DND-41 (cell line): ENCODE results near the gene EEF2.

Experiments used
- ATAC-seq: fragments of 200-7000 bp; cut with Tn5 transposase; 3 replicates; pipeline ENCODE4 v1.9.1; 2021; ENCODE audit warnings: low read depth; ENCODE audit not compliant: insufficient read depth
- DNase-seq: peaks from one replicate; pipeline ENCODE4 v3.0.0-alpha.2; 2020
- H2AFZ ChIP-seq: 2 replicates; pipeline ENCODE4 v1.6.0; 2012; ENCODE audit warnings: low read depth, low read length
- H3K27ac ChIP-seq: 2 replicates; pipeline ENCODE4 v1.5.1; 2012; ENCODE audit warnings: low read length, inconsistent platforms
- H3K27me3 ChIP-seq: fragments of 200-600 bp; sonication (generic); 2 replicates; pipeline ENCODE4 v1.6.0; 2012; ENCODE audit warnings: low read length, mild to moderate bottlenecking, inconsistent platforms; ENCODE audit not compliant: insufficient read depth, poor library complexity
- H3K36me3 ChIP-seq: 2 replicates; pipeline ENCODE4 v1.5.1; 2012; ENCODE audit warnings: low read length, inconsistent platforms; ENCODE audit not compliant: insufficient read depth
- H3K4me1 ChIP-seq: 2 replicates; pipeline ENCODE4 v1.5.1; 2012; ENCODE audit warnings: mild to moderate bottlenecking, low read length; ENCODE audit not compliant: insufficient read depth
- H3K4me2 ChIP-seq: 2 replicates; pipeline ENCODE4 v1.6.0; 2012; ENCODE audit warnings: mild to moderate bottlenecking, moderate library complexity, low read length, inconsistent platforms; ENCODE audit not compliant: insufficient read depth
- H3K4me3 ChIP-seq, 2 experiments: fragments of 200-600 bp in 1 of 2; shearing (Covaris generic) in 1 of 2; 2 replicates each; pipeline ENCODE4 v1.5.1; 2012 to 2016; ENCODE audit warnings: inconsistent platforms in 2 of 2, low read length in 2 of 2, mild to moderate bottlenecking in 2 of 2, low read depth in 1 of 2, moderate library complexity in 1 of 2
- H3K79me2 ChIP-seq: 2 replicates; pipeline ENCODE4 v1.6.0; 2012; ENCODE audit warnings: low read length, inconsistent platforms; ENCODE audit not compliant: insufficient read depth
- H3K9ac ChIP-seq: 2 replicates; pipeline ENCODE4 v1.6.0; 2012; ENCODE audit warnings: low read depth, mild to moderate bottlenecking, inconsistent platforms, low read length, moderate library complexity
- H3K9me3 ChIP-seq: 2 replicates; pipeline ENCODE4 v1.5.1; 2012; ENCODE audit warnings: low read length, moderate library complexity, mild to moderate bottlenecking, inconsistent platforms; ENCODE audit not compliant: insufficient read depth, severe bottlenecking
- H4K20me1 ChIP-seq: 2 replicates; pipeline ENCODE4 v1.6.0; 2012; ENCODE audit warnings: low read length; ENCODE audit not compliant: insufficient read depth
- CTCF ChIP-seq: IDR thresholded peaks from 2 replicates; pipeline ENCODE4 v1.5.1; 2012; ENCODE audit warnings: borderline replicate concordance, low read length, moderate library complexity, mild to moderate bottlenecking; ENCODE audit not compliant: poor library complexity, severe bottlenecking; ENCODE audit errors: extremely low read depth
- EZH2 ChIP-seq: IDR thresholded peaks from 3 replicates; pipeline ENCODE4 v1.6.1; 2012; ENCODE audit warnings: borderline replicate concordance, low read depth, mild to moderate bottlenecking, moderate library complexity, low read length, inconsistent platforms; ENCODE audit not compliant: severe bottlenecking

EEF2 gene

DNA sequence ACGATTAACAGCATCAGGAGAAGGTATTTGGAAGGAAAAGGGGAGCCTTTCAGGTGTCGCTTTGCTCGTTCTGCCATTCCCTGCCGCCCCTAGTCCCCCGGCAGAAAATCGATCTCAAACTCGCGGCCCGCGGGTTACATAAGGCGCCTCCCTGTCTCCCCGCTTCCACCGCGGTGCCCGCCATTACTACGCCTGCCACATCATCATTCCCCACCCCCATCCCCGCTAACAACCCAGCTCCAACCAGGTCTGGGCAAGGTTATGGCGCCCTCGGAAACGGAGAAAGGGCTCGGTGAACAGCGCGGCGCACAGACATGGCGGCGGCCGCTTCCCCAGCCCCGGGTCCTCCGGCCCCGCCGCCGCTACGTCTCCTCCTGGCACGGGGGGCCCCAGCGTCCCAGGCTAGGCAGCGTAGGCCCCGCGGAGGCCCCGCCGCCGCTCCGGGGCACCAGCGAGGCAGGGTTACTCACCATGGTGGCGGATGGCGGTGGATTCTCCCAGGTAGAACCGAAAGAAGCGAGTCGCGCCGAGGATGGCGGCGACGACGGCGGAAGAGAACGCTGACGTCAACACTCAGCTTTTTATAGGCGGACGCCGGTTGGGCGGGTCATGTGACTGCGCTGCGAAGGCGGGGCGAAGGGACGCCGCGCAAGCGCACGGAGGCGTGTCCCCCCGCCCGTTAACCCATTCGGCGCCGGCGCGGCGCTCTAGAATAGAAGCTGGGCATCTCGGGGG is at the start of gene EEF2:
Gene EEF2, minus strand, starts transcription at position 556 of the 735 bp plus-strand sequence. Its CDS starts 83 bp downstream, at position 473.
- Histone ChIP-seq H3K9me3 (no peaks in the 10 kb centered on the region), H3K79me2 (peaks cover 58% of the 10 kb centered on the region), H3K36me3 (peaks cover 50% of the 10 kb centered on the region), H3K4me2 (peak within 1 kb of the TSS; percentile 87), H3K27ac (peak within 1 kb of the TSS; percentile 89), H3K9ac (peak within 1 kb of the TSS; percentile 71), H3K4me1 (peaks cover 74% of the 10 kb centered on the region), H2AFZ (peak within 1 kb of the TSS; percentile 86), H3K4me3 (peak within 1 kb of the TSS; percentile 69 to 73), H4K20me1 (peaks cover 51% of the 10 kb centered on the region), H3K27me3 (no peaks in the 10 kb centered on the region)
- TF ChIP-seq EZH2 (no peak), CTCF (no peak)
- DNase-seq, result peak; percentile 90
- ATAC-seq, result peak; percentile 64

DNA sequence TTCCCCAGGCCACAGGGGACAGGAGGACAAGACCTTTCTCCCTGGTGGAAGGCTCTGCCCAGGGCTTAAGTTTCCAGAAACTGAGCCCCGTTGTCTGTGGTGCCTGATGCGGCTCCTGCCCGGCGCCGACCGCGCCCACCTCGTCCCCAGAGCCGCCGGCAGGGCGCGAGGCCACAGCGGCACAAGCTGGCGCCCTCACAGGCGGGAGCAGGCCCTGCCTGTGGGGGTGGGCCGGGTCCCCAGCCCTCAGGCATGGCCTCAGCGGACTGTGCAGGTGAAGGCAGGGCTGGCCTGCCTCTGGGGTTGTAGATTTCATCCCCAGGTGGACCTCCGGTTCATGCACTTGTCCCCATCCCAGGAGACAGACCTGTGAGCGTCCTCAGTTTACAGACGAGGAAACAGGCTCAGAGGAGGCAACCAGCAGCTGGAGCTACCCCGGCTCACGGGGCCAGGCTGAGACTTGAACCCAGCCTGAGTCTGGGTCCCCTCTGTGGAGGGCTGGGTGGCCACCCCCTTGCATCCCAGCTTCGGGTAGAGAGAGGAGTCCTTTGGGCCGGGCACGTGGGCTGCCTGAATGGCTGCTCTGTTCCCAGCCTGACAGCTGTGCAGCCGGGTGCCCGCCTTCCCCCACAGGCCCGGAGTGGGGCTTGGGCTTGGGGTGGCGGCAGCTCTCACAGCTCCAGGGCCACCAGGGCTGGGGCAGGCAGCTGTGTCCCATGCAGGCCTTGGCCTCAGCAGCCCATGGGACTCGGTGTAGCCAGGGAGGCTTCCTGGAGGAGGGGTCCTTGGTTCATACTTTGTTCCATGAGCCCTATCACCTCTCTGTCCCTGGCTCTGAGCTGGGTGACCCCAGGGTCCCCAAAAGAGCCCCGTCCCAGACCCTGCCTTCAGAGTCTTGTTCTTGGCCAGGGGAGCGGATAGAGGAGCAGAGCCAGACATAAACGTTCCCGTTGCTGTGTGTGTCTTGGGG is 49.1 kb upstream of the EEF2 start:
- Histone ChIP-seq H3K27me3 (no peaks in the 10 kb centered on the region), H3K4me2 (no peak overlapping the region), H3K9me3 (no peaks in the 10 kb centered on the region), H3K36me3 (peaks cover 72% of the 10 kb centered on the region), H3K9ac (no peak overlapping the region), H3K4me3 (no peak overlapping the region), H3K79me2 (no peaks in the 10 kb centered on the region), H2AFZ (no peak overlapping the region), H3K27ac (no peak overlapping the region), H4K20me1 (peaks cover 13% of the 10 kb centered on the region), H3K4me1 (no peaks in the 10 kb centered on the region)
- DNase-seq (no peak), ATAC-seq (peak; percentile 6; the same call in 1 of the 3 replicates)
- TF ChIP-seq CTCF (no peak), EZH2 (no peak)

- no peaks in the 10 kb centered on the region for H3K4me1 ChIP-seq
- TF ChIP-seq CTCF (no peak), EZH2 (no peak)
- H4K20me1 ChIP-seq, result peaks cover 13% of the 10 kb centered on the region
- no peaks in the 10 kb centered on the region for H3K27me3 ChIP-seq
- no peak for DNase-seq
- no peaks in the 10 kb centered on the region for H3K79me2 ChIP-seq
- no peak overlapping the region for H3K9ac ChIP-seq
- no peaks in the 10 kb centered on the region for H3K9me3 ChIP-seq
- peaks cover 82% of the 10 kb centered on the region for H3K36me3 ChIP-seq
- H3K4me2 ChIP-seq, result no peak overlapping the region
- no peak for ATAC-seq
- no peak overlapping the region for H3K4me3 ChIP-seq
- H2AFZ ChIP-seq, result no peak overlapping the region
- H3K27ac ChIP-seq, result no peak overlapping the region
Measured at GRCh38 chr19:4033028-4033956, 48.0 kb upstream of the EEF2 start.
